Urinary bladder (tissue), 4 donors: ENCODE data around the gene TRMT2A. TPM values are rescaled to one million over a fixed set of nuclear protein-coding genes. Genes with fewer than 3 reads are reported as not detected.

Experiments
- DNase-seq: peaks from one replicate; pipeline ENCODE4 v3.0.0-alpha.2; 2015; ENCODE audit errors: extremely low spot score
- H3K27ac ChIP-seq: one replicate; pipeline ENCODE4 v1.5.1; 2013; ENCODE audit warnings: low read depth, mild to moderate bottlenecking, moderate library complexity
- H3K36me3 ChIP-seq: one replicate; pipeline ENCODE4 v1.6.1; 2013; ENCODE audit warnings: mild to moderate bottlenecking, moderate library complexity; ENCODE audit not compliant: insufficient read depth
- H3K4me1 ChIP-seq: one replicate; pipeline ENCODE4 v1.6.1; 2013; ENCODE audit warnings: mild to moderate bottlenecking, moderate library complexity; ENCODE audit not compliant: insufficient read depth
- H3K4me3 ChIP-seq: one replicate; pipeline ENCODE4 v1.5.1; 2013; ENCODE audit warnings: low read depth, low read length
- WGBS: extraction: QIAGEN DNeasy Blood & Tissue Kit; methylation state at CpG from one replicate; pipeline ENCODE4 v1.1.7; 2013; 5-methylcytosine and 5-hydroxymethylcytosine counted together
- polyA plus RNA-seq: library from polyadenylated mRNA; stranded (reverse); fragments of 200-250 nt; gene quantifications from one replicate; pipeline ENCODE4 v1.2.3, GENCODE V29; 2013
- total RNA-seq: library from RNA; depleted of rRNA; stranded (reverse); fragments of >200 nt; gene quantifications from one replicate; pipeline ENCODE4 v1.2.3, GENCODE V29; 2014
- donor health status: healthy with polysubstance abuse.
- donor health status: healthy.

TRMT2A gene
- total and polyA plus RNA-seq, 2 donors, result 23.3 to 37.9 TPM

- 91% methylated on average over 65 of the region's 65 CpGs for WGBS
- H3K4me3 ChIP-seq, result no peak overlapping the region
- no peaks in the 10 kb centered on the region for H3K36me3 ChIP-seq
- no peak for DNase-seq
- H3K27ac ChIP-seq, result no peak overlapping the region
- no peaks in the 10 kb centered on the region for H3K4me1 ChIP-seq
These were observed 25.9 kb upstream of the TRMT2A start for GRCh38 chr22:20142711-20143621.

- Histone ChIP-seq H3K27ac (no peak overlapping the region), H3K36me3 (no peaks in the 10 kb centered on the region), H3K4me3 (no peak overlapping the region), H3K4me1 (no peaks in the 10 kb centered on the region)
- WGBS, result 88% methylated on average over 22 of the region's 22 CpGs
- no peak for DNase-seq
These were observed 24.4 kb upstream of the TRMT2A start for GRCh38 chr22:20141186-20142077.

- Histone ChIP-seq H3K36me3 (no peaks in the 10 kb centered on the region), H3K4me3 (no peak overlapping the region), H3K4me1 (no peaks in the 10 kb centered on the region), H3K27ac (no peak overlapping the region)
- no peak for DNase-seq
- WGBS, result 92% methylated on average over 17 of the region's 17 CpGs
These were observed 23.5 kb upstream of the TRMT2A start for GRCh38 chr22:20140521-20140964.

- Histone ChIP-seq H3K4me3 (no peak overlapping the region), H3K4me1 (no peaks in the 10 kb centered on the region), H3K36me3 (no peaks in the 10 kb centered on the region), H3K27ac (no peak overlapping the region)
- WGBS, result 91% methylated on average over 11 of the region's 11 CpGs
- no peak for DNase-seq
These were observed 23.1 kb upstream of the TRMT2A start for GRCh38 chr22:20140107-20140445.

GRCh38 chr22:20139391-20140106 lies 22.5 kb upstream of the TRMT2A start:
- 94% methylated on average over 36 of the region's 36 CpGs for WGBS
- H3K4me1 ChIP-seq, result no peaks in the 10 kb centered on the region
- no peak overlapping the region for H3K27ac ChIP-seq
- no peaks in the 10 kb centered on the region for H3K36me3 ChIP-seq
- no peak overlapping the region for H3K4me3 ChIP-seq
- no peak for DNase-seq

- no peaks in the 10 kb centered on the region for H3K36me3 ChIP-seq
- WGBS, result 93% methylated on average over 16 of the region's 16 CpGs
- no peaks in the 10 kb centered on the region for H3K4me1 ChIP-seq
- H3K27ac ChIP-seq, result no peak overlapping the region
- DNase-seq, result no peak
- H3K4me3 ChIP-seq, result no peak overlapping the region
These were observed 21.8 kb upstream of the TRMT2A start for GRCh38 chr22:20138868-20139267.

GRCh38 chr22:20138417-20138738 lies 21.4 kb upstream of the TRMT2A start:
- no peak overlapping the region for H3K4me3 ChIP-seq
- DNase-seq, result no peak
- H3K27ac ChIP-seq, result no peak overlapping the region
- WGBS, result 55% methylated on average over 4 of the region's 4 CpGs
- no peaks in the 10 kb centered on the region for H3K36me3 ChIP-seq
- no peaks in the 10 kb centered on the region for H3K4me1 ChIP-seq

- no peak overlapping the region for H3K27ac ChIP-seq
- peaks cover 2% of the 10 kb centered on the region for H3K4me1 ChIP-seq
- DNase-seq, result no peak
- 37% methylated on average over 26 of the region's 26 CpGs for WGBS
- no peaks in the 10 kb centered on the region for H3K36me3 ChIP-seq
- H3K4me3 ChIP-seq, result no peak overlapping the region
These were observed 20.8 kb upstream of the TRMT2A start for GRCh38 chr22:20137671-20138416.

- peaks cover 4% of the 10 kb centered on the region for H3K4me1 ChIP-seq
- H3K4me3 ChIP-seq, result no peak overlapping the region
- DNase-seq, result no peak
- 82% methylated on average over 13 of the region's 13 CpGs for WGBS
- H3K36me3 ChIP-seq, result no peaks in the 10 kb centered on the region
- no peak overlapping the region for H3K27ac ChIP-seq
These were observed 20.1 kb upstream of the TRMT2A start for GRCh38 chr22:20137113-20137512.

GRCh38 chr22:20136603-20136873 lies 19.5 kb upstream of the TRMT2A start:
- H3K4me3 ChIP-seq, result no peak overlapping the region
- DNase-seq, result no peak
- H3K27ac ChIP-seq, result no peak overlapping the region
- 95% methylated on average over 5 of the region's 5 CpGs for WGBS
- H3K4me1 ChIP-seq, result peaks cover 4% of the 10 kb centered on the region
- H3K36me3 ChIP-seq, result no peaks in the 10 kb centered on the region

- peaks cover 4% of the 10 kb centered on the region for H3K4me1 ChIP-seq
- no peak overlapping the region for H3K27ac ChIP-seq
- H3K36me3 ChIP-seq, result no peaks in the 10 kb centered on the region
- 78% methylated on average over 25 of the region's 25 CpGs for WGBS
- H3K4me3 ChIP-seq, result no peak overlapping the region
- no peak for DNase-seq
These were observed 19.0 kb upstream of the TRMT2A start for GRCh38 chr22:20135806-20136602.

GRCh38 chr22:20135265-20135664 lies 18.2 kb upstream of the TRMT2A start:
- H3K27ac ChIP-seq, result no peak overlapping the region
- no peaks in the 10 kb centered on the region for H3K36me3 ChIP-seq
- no peak overlapping the region for H3K4me3 ChIP-seq
- H3K4me1 ChIP-seq, result peaks cover 4% of the 10 kb centered on the region
- DNase-seq, result no peak
- 50% methylated on average over 4 of the region's 4 CpGs for WGBS
